D721Med (cell line): ENCODE data around the gene MYO5C.
"Not testable (repeated sequence)": the region's sequence is repeated elsewhere in the genome, so short reads cannot be mapped to it uniquely, and the experiment has no call there.

ENCODE experiments used
- DNase-seq: peaks from one replicate; pipeline ENCODE4 v3.0.0; 2011; ENCODE audit warnings: low spot score; ENCODE audit not compliant: insufficient read length
- FAIRE-seq: peaks from 2 replicates; lab custom pipeline; 2011; peaks lifted over from hg19 to GRCh38; lab: Jason Lieb, UNC
- TF ChIP-seq, protein P1 (sequence below): IDR thresholded peaks from 2 replicates; pipeline ENCODE4 v1.5.1; 2012; ENCODE audit warnings: mild to moderate bottlenecking, control low read depth; ENCODE audit not compliant: insufficient read depth; ENCODE audit errors: missing control alignments

Gene MYO5C

DNA sequence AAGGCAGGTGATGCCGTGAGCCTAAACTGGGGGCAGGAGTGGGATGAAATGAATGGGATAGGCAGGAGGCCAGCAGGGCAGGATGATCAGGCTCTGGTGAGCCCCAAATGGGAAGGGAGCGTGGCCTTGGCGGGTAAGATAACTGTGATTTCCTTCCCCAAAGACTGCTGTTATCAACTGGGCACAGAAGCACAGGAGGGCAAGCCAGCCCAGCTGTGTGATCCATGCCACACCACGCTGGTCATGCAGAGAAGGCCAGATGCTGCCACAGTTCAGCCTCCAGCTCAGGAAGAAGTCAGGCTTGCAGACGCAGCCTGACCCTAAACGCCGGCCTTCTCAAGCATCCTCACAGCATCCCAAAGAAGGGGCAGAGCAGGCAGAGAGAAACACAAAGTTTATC lies 52.3 kb downstream of the MYO5C start:
- DNase-seq, result no peak
- TF ChIP-seq, protein P1, sequence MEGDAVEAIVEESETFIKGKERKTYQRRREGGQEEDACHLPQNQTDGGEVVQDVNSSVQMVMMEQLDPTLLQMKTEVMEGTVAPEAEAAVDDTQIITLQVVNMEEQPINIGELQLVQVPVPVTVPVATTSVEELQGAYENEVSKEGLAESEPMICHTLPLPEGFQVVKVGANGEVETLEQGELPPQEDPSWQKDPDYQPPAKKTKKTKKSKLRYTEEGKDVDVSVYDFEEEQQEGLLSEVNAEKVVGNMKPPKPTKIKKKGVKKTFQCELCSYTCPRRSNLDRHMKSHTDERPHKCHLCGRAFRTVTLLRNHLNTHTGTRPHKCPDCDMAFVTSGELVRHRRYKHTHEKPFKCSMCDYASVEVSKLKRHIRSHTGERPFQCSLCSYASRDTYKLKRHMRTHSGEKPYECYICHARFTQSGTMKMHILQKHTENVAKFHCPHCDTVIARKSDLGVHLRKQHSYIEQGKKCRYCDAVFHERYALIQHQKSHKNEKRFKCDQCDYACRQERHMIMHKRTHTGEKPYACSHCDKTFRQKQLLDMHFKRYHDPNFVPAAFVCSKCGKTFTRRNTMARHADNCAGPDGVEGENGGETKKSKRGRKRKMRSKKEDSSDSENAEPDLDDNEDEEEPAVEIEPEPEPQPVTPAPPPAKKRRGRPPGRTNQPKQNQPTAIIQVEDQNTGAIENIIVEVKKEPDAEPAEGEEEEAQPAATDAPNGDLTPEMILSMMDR, result no peak

DNA sequence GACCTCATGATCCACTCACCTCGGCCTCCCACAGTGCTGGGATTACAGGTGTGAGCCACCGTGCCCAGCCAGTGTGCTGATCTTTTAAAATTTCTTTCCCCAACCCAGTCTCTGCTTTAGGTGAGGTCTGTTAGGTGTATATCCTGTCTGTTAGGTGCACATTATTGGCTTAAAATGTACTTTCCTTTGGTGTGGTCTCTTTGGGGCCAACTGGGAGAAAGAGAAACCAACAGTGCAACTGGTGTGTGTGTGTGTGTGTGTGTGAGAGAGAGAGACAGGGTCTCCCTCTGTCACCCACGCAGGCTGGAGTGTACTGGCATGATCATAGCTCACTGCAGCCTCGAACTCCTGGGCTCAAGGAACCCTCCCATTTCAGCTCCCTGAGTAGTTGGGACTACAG lies 54.1 kb downstream of the MYO5C start:
- no peak for FAIRE-seq
- TF ChIP-seq, protein P1, result no peak
- DNase-seq, result no peak

More for the DNA sequence above, 52.3 kb downstream of the MYO5C start:
- FAIRE-seq, result no peak

DNA sequence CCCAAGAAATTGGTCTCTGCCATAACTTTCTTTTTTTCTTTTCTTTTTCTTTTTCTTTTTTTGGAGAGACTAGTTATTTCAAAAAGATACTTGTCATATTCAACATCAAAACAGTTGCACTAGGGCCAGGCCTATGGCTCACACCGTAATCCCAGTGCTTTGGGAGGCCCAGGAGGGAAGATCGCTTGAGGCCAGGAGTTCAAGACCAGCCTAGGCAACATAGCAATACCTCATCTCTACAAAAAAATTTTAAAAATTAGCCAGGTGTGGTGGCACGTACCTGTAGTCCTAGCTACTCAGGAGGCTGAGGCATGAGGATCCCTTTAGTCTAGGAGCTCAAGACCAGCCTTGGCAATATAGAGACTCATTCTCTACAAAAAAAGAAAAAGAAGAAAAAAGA lies 55.4 kb downstream of the MYO5C start:
- DNase-seq (no peak), FAIRE-seq (no peak)
- TF ChIP-seq, protein P1, result no peak

DNA sequence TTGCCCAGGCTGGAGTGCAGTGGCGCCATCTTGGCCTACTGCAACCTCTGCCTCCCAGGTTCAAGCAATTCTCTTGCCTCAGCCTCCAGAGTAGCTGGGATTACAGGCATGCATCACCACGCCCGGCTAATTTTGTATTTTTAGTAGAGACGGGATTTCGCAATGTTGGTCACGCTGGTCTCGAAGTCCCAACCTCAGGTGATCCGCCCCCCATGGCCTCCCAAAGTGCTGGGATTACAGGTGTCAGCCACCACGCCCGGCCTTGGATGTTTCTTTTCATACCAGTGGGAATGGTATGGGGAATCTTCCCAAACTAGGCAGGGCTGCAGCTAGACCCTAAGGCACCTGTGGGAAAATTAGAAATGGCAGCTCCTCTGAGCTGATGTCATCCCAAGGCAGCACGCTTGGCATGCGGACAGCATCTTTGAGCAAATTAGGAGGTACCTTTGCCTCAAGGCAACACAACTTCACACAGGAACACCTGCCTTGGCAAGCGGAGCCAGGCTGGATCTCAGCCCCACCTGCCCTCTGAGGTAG lies 56.5 kb downstream of the MYO5C start:
- not testable (repeated sequence) for DNase-seq, FAIRE-seq

DNA sequence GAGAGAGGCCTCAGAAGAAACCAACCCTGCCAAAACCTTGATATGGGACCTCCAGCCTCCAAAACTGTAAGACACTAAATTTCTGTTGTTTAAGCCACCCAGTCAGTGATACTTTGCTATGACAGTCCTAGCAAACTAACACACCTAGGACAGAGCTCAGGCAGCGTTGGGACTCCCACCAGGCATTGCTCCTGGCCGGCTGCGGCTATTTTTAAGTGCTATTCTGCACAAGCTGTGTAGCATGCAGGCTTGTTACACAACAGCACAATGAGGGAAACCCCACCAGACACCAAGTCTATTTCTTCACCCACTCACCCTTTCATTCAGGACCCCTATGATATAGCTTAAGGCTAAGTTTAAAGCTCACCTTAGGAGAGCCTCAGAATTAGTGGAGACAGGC lies 57.5 kb downstream of the MYO5C start:
- no peak for FAIRE-seq
- no peak for DNase-seq
- TF ChIP-seq, protein P1, result no peak

DNA sequence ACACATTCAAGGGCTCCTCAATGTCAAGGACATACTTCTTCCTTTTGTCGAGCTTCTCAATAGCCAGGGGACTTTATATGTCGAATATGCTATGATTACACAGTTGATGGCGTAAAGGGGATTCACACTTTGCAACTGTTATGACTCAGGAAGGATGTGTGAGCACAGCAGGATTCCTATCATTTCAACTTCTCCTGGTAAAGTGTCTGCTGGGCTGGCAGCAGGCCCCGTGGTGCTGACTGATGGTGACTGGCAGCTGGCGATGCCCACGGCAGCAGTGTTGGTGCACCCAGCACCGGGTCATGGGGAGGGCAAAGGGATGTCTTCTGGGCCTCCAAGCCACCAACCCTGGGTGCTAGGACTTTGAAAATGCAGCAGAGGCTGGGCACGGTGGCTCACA lies 59.6 kb downstream of the MYO5C start:
- FAIRE-seq, result no peak
- TF ChIP-seq, protein P1, result no peak
- DNase-seq, result no peak

DNA sequence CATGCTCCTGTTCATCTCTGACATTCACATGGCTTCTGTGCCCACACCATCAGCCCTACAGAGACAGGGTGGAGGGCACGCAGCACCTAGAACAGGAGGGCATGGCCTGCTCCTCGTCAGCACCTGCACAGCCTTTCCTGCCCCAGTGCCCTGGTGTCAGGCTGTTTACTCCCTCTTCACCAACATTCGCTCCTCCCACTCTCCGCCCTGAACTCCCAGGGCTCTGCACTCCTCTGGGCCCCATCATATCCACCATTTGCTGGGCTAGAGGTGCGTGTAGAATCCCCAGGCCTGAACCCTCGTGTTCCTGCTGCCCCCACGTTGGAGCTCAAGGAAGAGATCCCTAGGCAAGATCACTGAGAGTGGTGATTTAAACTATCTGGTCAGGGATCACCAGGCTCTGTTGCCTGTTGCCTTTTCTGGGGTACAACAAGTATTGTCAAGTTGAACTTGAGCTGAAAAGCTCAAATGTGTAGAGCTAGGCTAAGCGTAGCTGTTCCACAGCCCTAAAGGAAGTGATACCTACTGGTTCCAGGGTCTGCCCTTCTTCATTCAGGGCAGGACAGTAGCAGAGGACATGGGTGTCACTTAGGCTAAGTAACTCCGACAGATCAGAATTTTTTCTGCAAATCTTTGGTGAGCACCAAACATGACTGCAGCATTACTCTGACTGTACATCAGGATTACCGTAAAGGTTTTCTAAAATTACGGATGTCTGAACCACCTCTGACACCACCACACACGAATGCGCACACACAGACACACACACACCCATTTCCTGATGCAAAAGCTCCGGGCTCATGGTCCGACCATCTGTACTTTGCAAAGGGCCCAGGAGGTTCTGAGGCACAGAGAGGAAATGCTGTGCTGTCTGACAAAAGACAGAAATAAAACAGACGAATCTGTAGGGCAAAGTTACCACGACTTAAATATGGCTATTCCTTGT lies 60.7 kb downstream of the MYO5C start:
- no peak for FAIRE-seq
- TF ChIP-seq, protein P1, result no peak

More for the DNA sequence above, 60.7 kb downstream of the MYO5C start:
- no peak for DNase-seq
